ENCODE data around the gene UBASH3B.

- TF ChIP-seq CTCF (IDR thresholded peaks at IDR 0.05) (no peak), EZH2phosphoT487 (IDR thresholded peaks at IDR 0.05) (no peak)
Observed at GRCh38 chr11:122698392-122698791, 42.9 kb downstream of the UBASH3B start.

Measured in neural progenitor cell (in vitro differentiated cells).